Frontal cortex (tissue), 4 donors: ENCODE data around the gene SHROOM3. TPM values are rescaled to one million over a fixed set of nuclear protein-coding genes. Genes with fewer than 3 reads are reported as not detected.
A peak's percentile ranks its signal among the peaks of the same experiment; 100 is the strongest.

Experiments
- DNase-seq, 2 donors: peaks; one replicate each; pipeline ENCODE4 v3.0.0; 2012; ENCODE audit warnings: low spot score in 2 of 2
- FAIRE-seq: peaks from 2 replicates; lab custom pipeline; 2012; peaks lifted over from hg19 to GRCh38; lab: Jason Lieb, UNC
- small RNA-seq: library from RNA; depleted of rRNA; stranded (forward); fragments of <200 nt; gene quantifications from one replicate; pipeline ENCODE3, GENCODE V24; 2014
- total RNA-seq: library from RNA; depleted of rRNA; stranded (reverse); fragments of >200 nt; gene quantifications from one replicate; pipeline ENCODE4 v1.2.3, GENCODE V29; 2014
- donor health status: control.
- donor health status: control.
- donor health status: control.

Gene SHROOM3
- total RNA-seq, 1 donor from 2014 or later = 9.8 TPM

DNA sequence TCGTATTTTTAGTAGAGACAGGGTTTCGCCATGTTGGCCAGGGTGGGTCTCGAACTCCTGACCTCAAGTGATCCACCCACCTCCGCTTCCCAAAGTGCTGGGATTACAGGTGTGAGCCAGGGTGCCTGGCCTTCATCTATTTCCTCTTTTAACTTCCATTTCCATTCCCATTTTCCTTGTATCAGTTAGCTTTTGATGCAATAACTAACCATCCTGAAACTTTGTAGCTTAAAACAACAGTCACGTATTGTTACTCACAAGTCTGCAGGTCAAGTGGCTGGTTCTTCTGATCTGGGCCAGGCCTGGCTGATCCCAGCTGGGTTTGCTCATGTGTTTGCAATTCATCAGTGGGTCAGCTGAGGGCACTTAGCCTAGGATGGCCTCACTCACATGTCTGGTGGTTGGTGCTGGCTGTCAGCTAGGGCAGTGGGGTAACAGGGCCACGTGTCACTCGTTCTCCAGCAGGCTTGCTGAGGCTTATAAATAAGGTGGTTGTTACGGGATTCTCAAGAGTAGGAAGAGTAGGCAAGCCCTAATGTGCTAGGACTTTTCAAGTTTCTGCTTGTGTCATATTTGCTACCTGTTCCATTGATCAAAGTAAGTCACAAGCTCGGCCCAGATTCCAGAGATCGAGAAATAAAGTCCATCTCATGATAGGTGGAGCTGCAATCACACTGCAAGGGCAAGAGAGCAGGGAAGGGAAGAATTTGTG, 374.7 kb downstream of the SHROOM3 start:
- no peak for DNase-seq
- FAIRE-seq = no peak

DNA sequence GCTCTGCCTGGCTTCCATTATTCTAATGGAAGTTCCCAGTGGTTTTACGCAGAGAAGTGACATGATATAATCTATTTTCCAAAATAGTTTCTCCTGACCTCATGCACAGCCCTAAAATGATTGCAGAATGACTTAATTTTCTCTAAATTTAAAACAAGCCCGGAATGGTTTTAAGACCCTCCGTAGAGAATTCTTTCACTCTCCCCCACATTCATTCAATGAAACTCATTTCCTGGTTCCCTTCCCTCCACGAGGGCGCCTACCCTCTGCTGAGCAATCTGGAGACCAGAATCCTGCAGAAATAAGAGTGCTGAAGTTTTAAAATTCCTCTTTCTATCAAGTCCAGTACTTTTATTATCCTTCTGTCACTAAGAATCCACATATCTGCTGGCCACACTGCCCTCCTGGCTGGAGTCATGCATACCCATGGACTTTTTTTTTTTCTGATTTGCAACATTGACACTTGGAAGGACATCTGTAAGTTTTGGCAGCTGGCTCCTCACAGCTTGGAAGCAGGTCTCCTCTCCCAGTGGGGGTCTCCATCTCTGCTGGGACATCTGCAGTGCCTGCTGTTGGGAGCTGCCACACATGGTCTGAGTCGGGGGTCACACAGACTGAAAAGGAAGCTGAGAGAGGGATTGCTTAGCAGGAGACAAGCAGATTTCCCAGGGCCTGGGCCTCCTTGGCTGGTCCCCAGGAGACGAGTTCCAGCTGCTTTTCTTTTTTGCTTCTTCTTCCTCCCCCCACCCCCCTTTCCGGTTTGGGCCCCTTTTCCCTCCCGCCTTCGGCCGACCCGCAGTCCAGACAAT, 376.8 kb downstream of the SHROOM3 start:
- FAIRE-seq = no peak
- DNase-seq = no peak

DNA sequence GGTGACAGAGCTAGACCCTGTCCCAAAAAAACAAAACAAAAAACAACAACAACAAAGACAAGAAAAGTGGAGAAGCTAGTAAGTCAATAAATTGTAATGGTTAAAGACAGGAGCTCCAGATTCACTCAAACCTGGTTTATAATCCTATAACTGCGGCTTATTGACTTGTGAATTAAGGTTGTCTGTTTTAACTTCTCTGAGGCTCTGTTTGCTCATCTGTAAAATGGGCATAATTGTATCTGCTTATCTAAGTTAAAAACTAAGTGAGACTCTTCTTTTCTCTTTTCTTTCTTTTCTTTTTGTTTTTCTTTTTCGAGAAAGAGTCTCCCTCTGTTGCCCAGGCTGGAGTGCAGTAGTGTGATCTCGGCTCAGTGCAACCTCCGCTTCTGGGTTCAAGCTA, 378.0 kb downstream of the SHROOM3 start:
- FAIRE-seq = no peak

DNA sequence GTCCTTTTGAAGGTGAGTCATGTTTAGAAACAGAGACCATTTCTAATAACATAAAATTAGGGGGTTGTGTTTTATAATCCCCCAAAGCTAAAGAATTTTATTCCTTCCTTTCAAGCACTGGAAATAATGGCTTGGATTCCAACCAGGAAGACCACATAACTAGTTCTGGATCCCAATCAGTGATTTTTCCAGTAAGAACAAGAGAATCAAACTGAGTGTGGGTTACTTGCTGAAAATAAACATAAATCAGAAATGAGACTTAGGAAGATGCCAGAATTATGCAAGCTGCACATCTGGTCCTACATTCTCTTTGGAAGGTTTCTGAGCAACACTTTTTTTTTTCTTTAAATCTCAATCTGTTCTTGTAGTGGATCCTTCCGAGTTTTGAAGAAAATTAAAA, 386.6 kb downstream of the SHROOM3 start:
- DNase-seq (no peak), FAIRE-seq (no peak)

More for the DNA sequence above, 378.0 kb downstream of the SHROOM3 start:
- DNase-seq = no peak

DNA sequence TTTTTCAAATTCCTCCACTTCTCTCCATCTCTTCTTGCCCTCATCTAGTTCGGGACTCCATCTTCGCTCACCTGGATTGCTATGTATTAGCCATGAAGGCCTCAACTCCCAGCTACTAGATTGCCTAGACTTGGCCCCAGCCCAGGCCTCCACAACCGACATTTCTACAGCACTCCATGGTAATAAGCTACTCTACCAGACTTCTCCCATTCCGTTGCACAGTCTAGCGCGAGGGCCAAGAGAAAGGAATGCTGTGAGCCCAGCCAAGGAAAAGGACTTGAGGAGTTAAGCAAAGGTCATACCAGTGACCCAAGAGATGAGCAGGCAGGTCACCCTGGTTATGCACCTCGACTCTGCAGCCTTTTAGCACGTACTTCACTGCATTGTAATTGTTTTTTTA, 387.3 kb downstream of the SHROOM3 start:
- DNase-seq = no peak
- FAIRE-seq = no peak

DNA sequence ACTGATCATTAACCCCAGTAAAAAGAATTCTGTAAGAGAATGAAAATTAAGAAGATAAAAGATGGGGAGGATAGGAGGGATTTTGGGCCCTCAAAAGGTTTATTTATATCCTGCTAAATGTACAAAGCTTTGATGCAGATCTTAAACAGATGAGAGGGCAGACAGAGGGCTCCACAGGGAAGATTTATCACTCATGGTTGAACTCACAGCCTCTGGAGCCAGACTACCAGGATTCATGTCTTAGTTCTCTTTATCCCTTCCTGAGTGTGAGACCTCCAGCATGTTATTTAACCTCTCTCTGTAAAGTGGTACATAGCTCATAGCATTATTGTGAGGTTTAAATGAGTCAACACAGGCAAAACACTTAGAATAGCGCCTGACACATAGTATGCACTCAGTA, 388.5 kb downstream of the SHROOM3 start:
- FAIRE-seq (no peak), DNase-seq (no peak)

DNA sequence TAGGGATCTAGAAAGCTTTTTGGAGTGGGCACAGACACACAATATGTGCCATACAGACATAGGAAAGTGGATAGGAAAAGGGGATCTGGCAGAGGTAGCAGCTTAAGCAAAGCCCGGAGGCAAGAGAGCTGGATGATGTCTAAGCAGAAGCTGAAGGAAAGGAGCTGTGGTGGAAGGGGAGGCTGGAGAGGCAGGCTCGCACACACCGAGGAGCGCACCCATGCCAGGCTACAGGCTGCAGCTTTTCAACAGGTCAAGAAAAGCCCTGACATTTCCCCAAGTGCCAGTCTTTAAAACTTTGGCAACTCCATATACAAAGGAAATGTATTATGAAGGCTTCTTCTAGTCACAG, 395.6 kb downstream of the SHROOM3 start:
- FAIRE-seq (no peak), DNase-seq (no peak)

DNA sequence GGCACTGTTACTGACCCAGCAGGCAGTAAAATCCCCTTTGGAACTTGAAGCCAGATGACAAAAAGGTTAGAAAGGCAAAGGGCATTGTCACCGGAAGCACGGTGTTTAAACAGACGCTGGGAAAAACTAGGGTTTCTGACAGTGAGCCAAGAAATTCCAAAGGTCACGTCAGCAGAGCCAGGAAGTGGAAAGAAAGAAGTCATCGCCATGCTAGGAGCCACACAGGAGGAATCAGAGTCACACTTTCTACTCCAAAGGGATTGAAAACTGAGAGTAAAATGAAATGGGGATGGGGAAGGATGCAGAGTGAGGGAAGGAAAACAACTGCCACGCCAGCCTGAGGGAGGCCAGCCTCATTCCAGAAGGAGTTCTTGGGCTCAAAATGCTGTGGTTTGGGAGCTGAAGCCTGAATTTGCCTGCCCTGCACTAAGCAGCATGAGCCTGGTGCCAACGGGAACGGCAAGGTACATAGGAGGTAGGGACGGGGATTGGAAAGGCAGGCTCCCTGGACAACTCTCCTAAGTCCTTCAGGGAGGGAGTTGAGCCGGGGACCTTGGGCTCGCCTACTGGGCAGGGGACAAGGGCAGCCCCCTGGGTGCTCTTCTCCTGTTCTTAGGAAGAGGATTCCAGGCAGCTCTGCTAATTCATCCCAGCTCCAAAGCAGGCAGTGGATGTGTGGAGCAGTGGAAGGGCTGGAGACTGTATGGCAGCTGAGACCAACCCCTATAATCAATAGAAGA, 396.1 kb downstream of the SHROOM3 start:
- FAIRE-seq (no peak), DNase-seq (peak in 1 of 2 donors; percentile 16)

DNA sequence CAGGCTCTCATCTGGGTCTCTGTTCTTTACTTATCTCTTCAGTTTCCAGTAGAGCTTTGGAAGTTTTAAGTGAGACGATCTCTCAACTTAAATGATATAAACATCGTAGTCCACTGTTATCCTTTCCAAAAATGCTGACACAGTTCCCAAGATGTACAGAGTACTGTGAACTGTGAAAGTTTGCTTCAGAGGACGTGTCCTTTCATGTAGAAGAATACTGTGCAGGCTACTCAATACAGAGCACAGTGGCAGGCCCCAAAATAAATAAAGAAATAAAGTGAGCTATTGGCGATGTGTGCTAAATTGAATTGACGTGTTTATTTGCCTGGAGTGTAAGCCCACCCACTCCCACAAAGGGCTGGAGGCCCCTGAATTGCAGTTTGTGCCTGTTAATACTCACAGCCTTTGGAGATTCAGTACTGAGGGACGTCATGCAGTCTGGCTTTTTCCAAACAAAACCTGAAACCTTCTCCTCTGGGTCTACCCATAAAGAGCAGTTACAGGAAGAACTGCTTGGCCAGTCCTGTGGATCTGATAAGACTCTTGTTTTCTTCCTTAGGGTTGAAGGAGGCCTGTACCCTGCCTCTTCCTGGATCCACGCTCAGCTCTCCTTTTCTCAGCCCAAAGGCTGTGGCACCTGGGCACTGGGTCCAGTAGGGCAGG, 396.8 kb downstream of the SHROOM3 start:
- DNase-seq = no peak
- FAIRE-seq = no peak

Small RNAs within 50 kb of the gene (small RNA-seq; reads per million reads assigned to genes)
- not detected for gene MIR4450
- not detected for gene RF00278
- not detected for gene RNU6-145P

Other genes with a start within 250 kb of the SHROOM3 start
- gene SCARB2, start 221.4 kb upstream of the SHROOM3 start, total RNA-seq = 263 TPM
- gene FAM47E, start 183.5 kb upstream of the SHROOM3 start, total RNA-seq = 4.1 TPM
- 0.41 TPM for gene STBD1, start 128.5 kb upstream of the SHROOM3 start, total RNA-seq
- gene CCDC158, start 14.1 kb upstream of the SHROOM3 start, total RNA-seq = 6.1 TPM